A549 (cell line): ENCODE results near the gene KRT7. TPM values are rescaled to one million over a fixed set of nuclear protein-coding genes. Genes with fewer than 3 reads are reported as not detected.

Source experiments
- ATAC-seq, 2 experiments: fragments of 200-7000 bp in 1 of 2; fragments of >200 bp in 1 of 2; cut with Nextera tagmentation in 1 of 2; cut with Tn5 transposase in 1 of 2; 3 replicates each; pipeline versions ENCODE4 v1.8.0 to v1.9.1; 2018 to 2020; ENCODE audit warnings: mild to moderate bottlenecking in 1 of 2, moderate library complexity in 1 of 2
- CTCF ChIA-PET: fragments of 300-600 bp; sonication (Branson Sonifier 250); formaldehyde crosslinking; extraction: SDS; loops from one replicate; lab custom pipeline; 2021; ENCODE audit warnings: antibody characterized with exemption, inconsistent platforms; lab: Yijun Ruan, JAX
- POLR2A ChIA-PET: fragments of 350-600 bp; formaldehyde crosslinking; extraction: SDS; loops from one replicate; lab custom pipeline; 2021; ENCODE audit warnings: antibody characterized with exemption, inconsistent platforms; lab: Yijun Ruan, JAX
- DNase-seq, 2 experiments: peaks; one replicate each; pipeline versions ENCODE4 v3.0.0 to v3.0.0-alpha.2; 2011 to 2016; ENCODE audit warnings: low read depth in 1 of 2, low spot score in 1 of 2
- FAIRE-seq: peaks from 2 replicates; lab custom pipeline; 2011; peaks lifted over from hg19 to GRCh38; lab: Jason Lieb, UNC
- H3K27ac ChIP-seq, 2 experiments: fragments of >200 bp; sonication (Bioruptor Twin); formaldehyde crosslinking; 3 replicates each; pipeline ENCODE4 v1.5.1; 2016 to 2017
- H3K4me1 ChIP-seq: fragments of >200 bp; sonication (Bioruptor Twin); formaldehyde crosslinking; 3 replicates; pipeline ENCODE4 v1.6.1; 2016
- H3K4me2 ChIP-seq: fragments of >200 bp; sonication (Bioruptor Twin); formaldehyde crosslinking; 3 replicates; pipeline ENCODE4 v1.6.1; 2016
- H3K4me3 ChIP-seq: fragments of >200 bp; sonication (Bioruptor Twin); formaldehyde crosslinking; 3 replicates; pipeline ENCODE4 v1.5.1; 2016
- H3K9me3 ChIP-seq: fragments of >200 bp; sonication (Bioruptor Twin); formaldehyde crosslinking; 3 replicates; pipeline ENCODE4 v1.6.1; 2016
- GATA3 ChIP-seq: IDR thresholded peaks from 2 replicates; pipeline ENCODE4 v1.6.1; 2012; ENCODE audit warnings: borderline replicate concordance
- SMC3 ChIP-seq: fragments of >200 bp; sonication (Bioruptor Twin); formaldehyde crosslinking; IDR thresholded peaks from 3 replicates; pipeline ENCODE4 v1.6.1; 2018; ENCODE audit warnings: inconsistent platforms
- WGBS: methylation state at CpG from one replicate; pipeline ENCODE4 v1.1.6; 2017; ENCODE audit errors: missing lambda C conversion rate; 5-methylcytosine and 5-hydroxymethylcytosine counted together
- polyA plus RNA-seq, 4 experiments: library from polyadenylated mRNA; depleted of rRNA in 3 of 4; stranded (reverse); fragments of >200 nt; fragmentation: RNase III in 1 of 4; extraction: RNeasy Plus Mini Kit Qiagen cat#74134 plus additional on column Dnase treatment in 1 of 4; gene quantifications; 2 replicates in 3 of 4; 3 replicates in 1 of 4; pipeline ENCODE4 v1.2.3, GENCODE V29; 2011 to 2017
- TF ChIP-seq, protein P1 (sequence below): fragments of 250-450 bp; sonication (Bioruptor Pico); IDR thresholded peaks from 2 replicates; pipeline ENCODE4 v1.5.0; 2021; ENCODE audit warnings: mild to moderate bottlenecking, moderate library complexity, borderline replicate concordance

The KRT7 gene
- polyA plus RNA-seq, 2 of the 4 experiments (the other 2 are of a cell fraction): 2,623 to 3,055 TPM

DNA sequence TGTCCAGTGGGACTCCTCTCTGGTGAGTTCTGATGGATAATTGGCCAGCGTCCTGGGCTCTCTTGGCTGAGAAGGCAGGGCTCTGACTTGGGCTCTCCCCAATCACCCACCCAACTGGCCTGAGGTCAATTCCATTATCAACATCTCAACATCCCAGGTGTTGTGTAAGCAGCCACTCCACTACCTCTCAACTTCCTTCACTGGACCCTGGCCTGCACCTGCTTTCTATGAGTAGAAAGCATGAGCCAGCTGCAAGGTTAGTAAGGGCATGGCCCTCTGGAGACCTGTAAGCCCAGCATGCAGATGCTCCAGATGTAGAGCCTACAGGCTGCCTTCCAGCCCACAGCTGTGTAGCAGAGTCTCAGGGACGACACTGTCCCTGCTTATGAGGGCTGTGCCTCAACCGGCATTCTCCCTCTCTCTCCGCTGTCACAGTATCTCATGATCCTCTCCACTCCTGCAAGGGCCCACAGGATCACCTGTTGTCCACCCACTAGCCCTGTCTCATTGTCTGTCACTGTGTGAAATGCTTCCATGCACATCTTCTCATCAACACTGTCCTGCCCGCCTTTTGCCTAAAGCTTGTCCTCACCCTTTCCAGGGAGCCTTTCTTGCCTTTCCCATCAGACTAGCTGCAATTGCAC is 63.7 kb downstream of the KRT7 start:
- no peak overlapping the region for H3K4me2 ChIP-seq
- H3K27ac ChIP-seq: peak overlapping the region in 1 of 2 experiments; percentile 12; a peak in 2 of 6 replicates
- no peak overlapping the region for H3K4me3 ChIP-seq
- peaks cover 23% of the 10 kb centered on the region for H3K4me1 ChIP-seq
- H3K9me3 ChIP-seq: no peaks in the 10 kb centered on the region
- CTCF ChIA-PET: interaction anchor here (0.6 to 7.4 kb wide), 11 partner anchors 10 to 583 kb away, joined by 3 to 42 read pairs (median 6); no protein-coding TSS in a partner anchor
- no peak; a peak in 1 of 6 replicates for ATAC-seq
- 90% methylated on average over 5 of the region's 5 CpGs for WGBS
- DNase-seq: no peak
- no peak for FAIRE-seq
- TF ChIP-seq SMC3 (no peak), GATA3 (no peak)
- TF ChIP-seq, protein P1, sequence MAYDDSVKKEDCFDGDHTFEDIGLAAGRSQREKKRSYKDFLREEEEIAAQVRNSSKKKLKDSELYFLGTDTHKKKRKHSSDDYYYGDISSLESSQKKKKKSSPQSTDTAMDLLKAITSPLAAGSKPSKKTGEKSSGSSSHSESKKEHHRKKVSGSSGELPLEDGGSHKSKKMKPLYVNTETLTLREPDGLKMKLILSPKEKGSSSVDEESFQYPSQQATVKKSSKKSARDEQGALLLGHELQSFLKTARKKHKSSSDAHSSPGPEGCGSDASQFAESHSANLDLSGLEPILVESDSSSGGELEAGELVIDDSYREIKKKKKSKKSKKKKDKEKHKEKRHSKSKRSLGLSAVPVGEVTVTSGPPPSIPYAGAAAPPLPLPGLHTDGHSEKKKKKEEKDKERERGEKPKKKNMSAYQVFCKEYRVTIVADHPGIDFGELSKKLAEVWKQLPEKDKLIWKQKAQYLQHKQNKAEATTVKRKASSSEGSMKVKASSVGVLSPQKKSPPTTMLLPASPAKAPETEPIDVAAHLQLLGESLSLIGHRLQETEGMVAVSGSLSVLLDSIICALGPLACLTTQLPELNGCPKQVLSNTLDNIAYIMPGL: no peak
- POLR2A ChIA-PET: no interaction called here

Other genes with a start within 250 kb of the KRT7 start
- 0.22 and 0.35 TPM in 2 replicates for gene TAMALIN, start 226.3 kb upstream of the KRT7 start, polyA plus RNA-seq (2011; rRNA removed)
- 0.16 to 0.30 TPM (median 0.29 TPM) in 3 replicates for gene TAMALIN, start 226.3 kb upstream of the KRT7 start, polyA plus RNA-seq (2017; fragmentation: RNase III; extraction: RNeasy Plus Mini Kit Qiagen cat#74134 plus additional on column Dnase treatment)
- 81.3 and 89.6 TPM in 2 replicates for gene NR4A1, start 181.8 kb upstream of the KRT7 start, polyA plus RNA-seq (2011; rRNA removed)
- gene NR4A1, start 181.8 kb upstream of the KRT7 start, polyA plus RNA-seq (2017; fragmentation: RNase III; extraction: RNeasy Plus Mini Kit Qiagen cat#74134 plus additional on column Dnase treatment): 24.7 to 39.6 TPM (median 28.7 TPM) in 3 replicates
- gene ATG101, start 163.3 kb upstream of the KRT7 start, polyA plus RNA-seq (2011; rRNA removed): 124 and 141 TPM in 2 replicates
- gene ATG101, start 163.3 kb upstream of the KRT7 start, polyA plus RNA-seq (2017; fragmentation: RNase III; extraction: RNeasy Plus Mini Kit Qiagen cat#74134 plus additional on column Dnase treatment): 81.3 to 87.9 TPM (median 82.6 TPM) in 3 replicates
- gene SMIM41, start 153.5 kb upstream of the KRT7 start, polyA plus RNA-seq (2011; rRNA removed): not detected in 2 replicates
- gene SMIM41, start 153.5 kb upstream of the KRT7 start, polyA plus RNA-seq (2017; fragmentation: RNase III; extraction: RNeasy Plus Mini Kit Qiagen cat#74134 plus additional on column Dnase treatment): not detected in 3 replicates
- gene KRT80, start 41.2 kb upstream of the KRT7 start, polyA plus RNA-seq (2011; rRNA removed): 59.8 and 63.1 TPM in 2 replicates
- gene KRT80, start 41.2 kb upstream of the KRT7 start, polyA plus RNA-seq (2017; fragmentation: RNase III; extraction: RNeasy Plus Mini Kit Qiagen cat#74134 plus additional on column Dnase treatment): 38.3 to 56.4 TPM (median 46.0 TPM) in 3 replicates
- 23.5 and 43.0 TPM in 2 replicates for gene KRT86, start 41.4 kb downstream of the KRT7 start, polyA plus RNA-seq (2011; rRNA removed)
- gene KRT86, start 41.4 kb downstream of the KRT7 start, polyA plus RNA-seq (2017; fragmentation: RNase III; extraction: RNeasy Plus Mini Kit Qiagen cat#74134 plus additional on column Dnase treatment): 331 to 441 TPM (median 378 TPM) in 3 replicates
- gene KRT81, start 58.3 kb downstream of the KRT7 start, polyA plus RNA-seq (2011; rRNA removed): 1,799 and 1,935 TPM in 2 replicates
- 3,419 to 3,643 TPM (median 3,445 TPM) in 3 replicates for gene KRT81, start 58.3 kb downstream of the KRT7 start, polyA plus RNA-seq (2017; fragmentation: RNase III; extraction: RNeasy Plus Mini Kit Qiagen cat#74134 plus additional on column Dnase treatment)
- 11.6 and 20.4 TPM in 2 replicates for gene KRT83, start 88.2 kb downstream of the KRT7 start, polyA plus RNA-seq (2011; rRNA removed)
- 43.3 to 52.1 TPM (median 44.8 TPM) in 3 replicates for gene KRT83, start 88.2 kb downstream of the KRT7 start, polyA plus RNA-seq (2017; fragmentation: RNase III; extraction: RNeasy Plus Mini Kit Qiagen cat#74134 plus additional on column Dnase treatment)
- 0.07 TPM in 1 of 2 replicates, not detected in the other for gene KRT85, start 134.2 kb downstream of the KRT7 start, polyA plus RNA-seq (2011; rRNA removed)
- 2.9 to 4.8 TPM (median 3.7 TPM) in 3 replicates for gene KRT85, start 134.2 kb downstream of the KRT7 start, polyA plus RNA-seq (2017; fragmentation: RNase III; extraction: RNeasy Plus Mini Kit Qiagen cat#74134 plus additional on column Dnase treatment)
- gene KRT84, start 152.4 kb downstream of the KRT7 start, polyA plus RNA-seq (2011; rRNA removed): not detected in 2 replicates
- gene KRT84, start 152.4 kb downstream of the KRT7 start, polyA plus RNA-seq (2017; fragmentation: RNase III; extraction: RNeasy Plus Mini Kit Qiagen cat#74134 plus additional on column Dnase treatment): not detected in 3 replicates
- gene KRT82, start 173.1 kb downstream of the KRT7 start, polyA plus RNA-seq (2011; rRNA removed): not detected in 2 replicates
- not detected in 3 replicates for gene KRT82, start 173.1 kb downstream of the KRT7 start, polyA plus RNA-seq (2017; fragmentation: RNase III; extraction: RNeasy Plus Mini Kit Qiagen cat#74134 plus additional on column Dnase treatment)
- not detected in 2 replicates for gene KRT75, start 201.1 kb downstream of the KRT7 start, polyA plus RNA-seq (2011; rRNA removed)
- gene KRT75, start 201.1 kb downstream of the KRT7 start, polyA plus RNA-seq (2017; fragmentation: RNase III; extraction: RNeasy Plus Mini Kit Qiagen cat#74134 plus additional on column Dnase treatment): not detected in 3 replicates
- gene KRT6B, start 218.9 kb downstream of the KRT7 start, polyA plus RNA-seq (2011; rRNA removed): not detected in 2 replicates
- gene KRT6B, start 218.9 kb downstream of the KRT7 start, polyA plus RNA-seq (2017; fragmentation: RNase III; extraction: RNeasy Plus Mini Kit Qiagen cat#74134 plus additional on column Dnase treatment): not detected in 3 replicates
- not detected in 2 replicates for gene KRT6C, start 240.6 kb downstream of the KRT7 start, polyA plus RNA-seq (2011; rRNA removed)
- gene KRT6C, start 240.6 kb downstream of the KRT7 start, polyA plus RNA-seq (2017; fragmentation: RNase III; extraction: RNeasy Plus Mini Kit Qiagen cat#74134 plus additional on column Dnase treatment): not detected in 3 replicates